Right lobe of liver (tissue), 6 donors: ENCODE results near the gene FKBP8. TPM values are rescaled to one million over a fixed set of nuclear protein-coding genes. Genes with fewer than 3 reads are reported as not detected.
"Not testable (repeated sequence)": the region's sequence is repeated elsewhere in the genome, so short reads cannot be mapped to it uniquely, and the experiment has no call there.

Source experiments
- ATAC-seq, 4 donors: fragments of 200-7000 bp; cut with Tn5 transposase; one replicate each; pipeline ENCODE4 v1.9.1; 2020; ENCODE audit warnings: mild to moderate bottlenecking in 4 of 4, moderate library complexity in 4 of 4
- DNase-seq, 3 donors: peaks; one replicate each; pipeline ENCODE4 v3.0.0-alpha.2; 2020
- H3K27ac ChIP-seq, 3 donors: fragments of 200-600 bp; one replicate each; pipeline ENCODE4 v1.8.0; 2022
- H3K27me3 ChIP-seq, 2 donors: fragments of 200-600 bp; one replicate each; pipeline ENCODE4 v1.8.0; 2022
- H3K36me3 ChIP-seq, 4 donors: fragments of 200-600 bp; sonication (generic) in 1 of 4; one replicate each; pipeline versions ENCODE4 v1.5.1 to v1.8.0; 2017 to 2022; ENCODE audit warnings: control low read depth in 1 of 4
- H3K4me1 ChIP-seq, 4 donors: fragments of 200-600 bp; sonication (generic) in 1 of 4; one replicate each; pipeline versions ENCODE4 v1.5.1 to v1.8.0; 2017 to 2022; ENCODE audit warnings: control low read depth in 1 of 4
- H3K4me3 ChIP-seq, 3 donors: fragments of 200-600 bp; one replicate each; pipeline ENCODE4 v1.8.0; 2022
- H3K9me3 ChIP-seq, 4 donors: fragments of 200-600 bp; sonication (generic) in 1 of 4; one replicate each; pipeline versions ENCODE4 v1.5.1 to v1.8.0; 2017 to 2022; ENCODE audit warnings: control low read depth in 1 of 4
- CTCF ChIP-seq, 4 donors: fragments of 200-600 bp in 3 of 4; fragments of 450-650 bp in 1 of 4; IDR thresholded peaks; one replicate each; pipeline versions ENCODE4 v1.5.1 to v1.8.0; 2016 to 2022; ENCODE audit warnings: antibody characterized with exemption in 4 of 4, mild to moderate bottlenecking in 2 of 4
- POLR2A ChIP-seq: fragments of 450-650 bp; IDR thresholded peaks from one replicate; pipeline ENCODE4 v1.6.1; 2017; ENCODE audit warnings: antibody characterized with exemption, mild to moderate bottlenecking
- WGBS: methylation state at CpG from one replicate; pipeline ENCODE4 v1.1.6; 2018; ENCODE audit warnings: low coverage, low lambda C conversion rate; ENCODE audit not compliant: insufficient coverage; ENCODE audit errors: missing lambda C conversion rate; 5-methylcytosine and 5-hydroxymethylcytosine counted together
- intact Hi-C, 2 donors: fragments of 100-400 bp; cut with DNase I; formaldehyde crosslinking; loops; one replicate each; pipeline versions ENCODE4 v1.11.2 to v1.14.1; 2022
- long read RNA-seq: library from polyadenylated mRNA; unstranded; transcript quantifications from one replicate; pipeline ENCODE4 v2.0.0, GENCODE V29; 2019
- total RNA-seq, 6 experiments: library from RNA; depleted of rRNA in 2 of 6; stranded (reverse); fragments of >200 nt in 2 of 6; fragmentation: NEBNext Ultra II Directional in 3 of 6; extraction: Animal tissue kit (Norgen Biotek cat#: 25700) in 3 of 6; gene quantifications; one replicate each; pipeline versions ENCODE4 v1.1.0 to v1.2.4, GENCODE V29; 2016 to 2023
- donor health status: DM: no; HTN: yes; CAD: no.
- donor health status: DM: no; HTN: no; CAD: no.
- donor health status: DM: no; HTN: no; CAD: no.
- donor health status: DM: no; HTN: yes; CAD: no.
- donor health status: DM: no; HTN: yes; CAD: no.

Gene FKBP8
- total RNA-seq = 100 to 1,000 TPM in 3 of 6 experiments, 10 to 100 TPM in 3; 92.7 to 179 (median 118) TPM
- long read RNA-seq, partial matches to known transcripts = 0 of 2 reads
- long read RNA-seq, other reads (novel, unspliced or antisense) = 1 of 2 reads

- ATAC-seq = peak; percentile 97 to 99 (median 98)
These were observed at the start of gene FKBP8 for GRCh38 chr19:18542941-18543813. Gene FKBP8 (minus strand): TSS chr19:18543573. CDS start chr19:18541970, 1,603 bp downstream.

GRCh38 chr19:18592732-18593131, 49.4 kb upstream of the FKBP8 start:
- 0% methylated on average over 1 of the region's 5 CpGs for WGBS
- not testable (repeated sequence) for H3K4me3 ChIP-seq, H3K36me3 ChIP-seq, ATAC-seq, H3K9me3 ChIP-seq, H3K27me3 ChIP-seq, DNase-seq, H3K27ac ChIP-seq
- intact Hi-C loops = loop anchor here in 1 of 2 donors (5.0 kb wide), 1 partner anchor 255 kb away; no protein-coding TSS in a partner anchor
- H3K4me1 ChIP-seq = peaks cover 0 to 22% (median 9%) of the 10 kb centered on the region in 4 donors

More at GRCh38 chr19:18542941-18543813, at the start of gene FKBP8:
- intact Hi-C loops = no loop called here
- Histone ChIP-seq H3K4me1 (peaks cover 0 to 10% (median 3%) of the 10 kb centered on the region in 4 donors), H3K27ac (peak within 1 kb of the TSS; percentile 60 to 88 (median 66)), H3K36me3 (peaks cover 0 to 23% (median 1%) of the 10 kb centered on the region in 4 donors), H3K4me3 (peak within 1 kb of the TSS; percentile 47 to 67 (median 55)), H3K9me3 (no peaks in the 10 kb centered on the region), H3K27me3 (no peaks in the 10 kb centered on the region)
- WGBS = under 1% methylated on average over 34 of the region's 86 CpGs
- DNase-seq = peak; percentile 96
- TF ChIP-seq POLR2A (no peak), CTCF (IDR thresholded peaks at IDR 0.05) (no peak)

GRCh38 chr19:18591735-18592385, 48.5 kb upstream of the FKBP8 start:
- H3K27me3 ChIP-seq = no peaks in the 10 kb centered on the region
- H3K36me3 ChIP-seq = peaks cover 0 to 9% (median 2%) of the 10 kb centered on the region in 4 donors
- no peaks in the 10 kb centered on the region for H3K9me3 ChIP-seq
- intact Hi-C loops = loop anchor here in 1 of 2 donors (5.0 kb wide), 1 partner anchor 255 kb away; no protein-coding TSS in a partner anchor
- no peak overlapping the region for H3K4me3 ChIP-seq
- no peak for DNase-seq
- TF ChIP-seq CTCF (IDR thresholded peaks at IDR 0.05) (no peak), POLR2A (no peak)
- no peak for ATAC-seq
- WGBS = 86% methylated on average over 6 of the region's 22 CpGs
- no peak overlapping the region for H3K27ac ChIP-seq
- H3K4me1 ChIP-seq = peaks cover 0 to 22% (median 9%) of the 10 kb centered on the region in 4 donors

GRCh38 chr19:18590273-18591272, 47.2 kb upstream of the FKBP8 start:
- no peak overlapping the region for H3K4me3 ChIP-seq

More at GRCh38 chr19:18590273-18591272, 47.2 kb upstream of the FKBP8 start:
- ATAC-seq (no peak), DNase-seq (no peak)
- peaks cover 0 to 22% (median 9%) of the 10 kb centered on the region in 4 donors for H3K4me1 ChIP-seq
- H3K27ac ChIP-seq = no peak overlapping the region
- H3K9me3 ChIP-seq = no peaks in the 10 kb centered on the region
- 86% methylated on average over 18 of the region's 40 CpGs for WGBS
- H3K27me3 ChIP-seq = no peaks in the 10 kb centered on the region
- TF ChIP-seq CTCF (IDR thresholded peaks at IDR 0.05) (no peak), POLR2A (no peak)
- intact Hi-C loops = loop anchor here in 1 of 2 donors (5.0 kb wide), 1 partner anchor 257 kb away; no protein-coding TSS in a partner anchor
- peaks cover 0 to 9% (median 2%) of the 10 kb centered on the region in 4 donors for H3K36me3 ChIP-seq
